Bronchial epithelial cell (primary cell): ENCODE data around the gene MYZAP. TPM values are rescaled to one million over a fixed set of nuclear protein-coding genes. Genes with fewer than 3 reads are reported as not detected.

ENCODE experiments used
- DNase-seq: peaks from one replicate; pipeline ENCODE4 v3.0.0-alpha.2; 2010; ENCODE audit warnings: low read depth
- FAIRE-seq: peaks from 2 replicates; lab custom pipeline; 2011; peaks lifted over from hg19 to GRCh38; lab: Jason Lieb, UNC
- H3K27me3 ChIP-seq: 2 replicates; pipeline ENCODE4 v1.5.1; 2011; ENCODE audit warnings: low read length; ENCODE audit not compliant: control insufficient read depth, insufficient read depth
- H3K36me3 ChIP-seq: 2 replicates; pipeline ENCODE4 v1.5.1; 2011; ENCODE audit warnings: low read length; ENCODE audit not compliant: control insufficient read depth, insufficient read depth
- H3K4me3 ChIP-seq: 2 replicates; pipeline ENCODE4 v1.5.1; 2011; ENCODE audit warnings: mild to moderate bottlenecking, low read depth, low read length, control low read depth
- total RNA-seq: library from RNA; depleted of rRNA; stranded (reverse); fragments of >200 nt; gene quantifications from 2 replicates; pipeline ENCODE4 v1.2.1, GENCODE V29; 2014
- TF ChIP-seq, protein P1 (sequence below): IDR thresholded peaks from 2 replicates; pipeline ENCODE4 v1.5.1; 2011; ENCODE audit warnings: mild to moderate bottlenecking, moderate library complexity, low read length, control low read depth, inconsistent platforms; ENCODE audit not compliant: insufficient read depth, severe bottlenecking

Gene MYZAP
- total RNA-seq, 1 donor from 2014 or later, result 2.4 TPM

GRCh38 chr15:57694279-57694678 lies 102.6 kb downstream of the MYZAP start:
- Histone ChIP-seq H3K4me3 (no peak overlapping the region), H3K36me3 (no peaks in the 10 kb centered on the region), H3K27me3 (no peaks in the 10 kb centered on the region)
- DNase-seq, result no peak
- TF ChIP-seq, protein P1, sequence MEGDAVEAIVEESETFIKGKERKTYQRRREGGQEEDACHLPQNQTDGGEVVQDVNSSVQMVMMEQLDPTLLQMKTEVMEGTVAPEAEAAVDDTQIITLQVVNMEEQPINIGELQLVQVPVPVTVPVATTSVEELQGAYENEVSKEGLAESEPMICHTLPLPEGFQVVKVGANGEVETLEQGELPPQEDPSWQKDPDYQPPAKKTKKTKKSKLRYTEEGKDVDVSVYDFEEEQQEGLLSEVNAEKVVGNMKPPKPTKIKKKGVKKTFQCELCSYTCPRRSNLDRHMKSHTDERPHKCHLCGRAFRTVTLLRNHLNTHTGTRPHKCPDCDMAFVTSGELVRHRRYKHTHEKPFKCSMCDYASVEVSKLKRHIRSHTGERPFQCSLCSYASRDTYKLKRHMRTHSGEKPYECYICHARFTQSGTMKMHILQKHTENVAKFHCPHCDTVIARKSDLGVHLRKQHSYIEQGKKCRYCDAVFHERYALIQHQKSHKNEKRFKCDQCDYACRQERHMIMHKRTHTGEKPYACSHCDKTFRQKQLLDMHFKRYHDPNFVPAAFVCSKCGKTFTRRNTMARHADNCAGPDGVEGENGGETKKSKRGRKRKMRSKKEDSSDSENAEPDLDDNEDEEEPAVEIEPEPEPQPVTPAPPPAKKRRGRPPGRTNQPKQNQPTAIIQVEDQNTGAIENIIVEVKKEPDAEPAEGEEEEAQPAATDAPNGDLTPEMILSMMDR, result no peak
- no peak for FAIRE-seq

DNA sequence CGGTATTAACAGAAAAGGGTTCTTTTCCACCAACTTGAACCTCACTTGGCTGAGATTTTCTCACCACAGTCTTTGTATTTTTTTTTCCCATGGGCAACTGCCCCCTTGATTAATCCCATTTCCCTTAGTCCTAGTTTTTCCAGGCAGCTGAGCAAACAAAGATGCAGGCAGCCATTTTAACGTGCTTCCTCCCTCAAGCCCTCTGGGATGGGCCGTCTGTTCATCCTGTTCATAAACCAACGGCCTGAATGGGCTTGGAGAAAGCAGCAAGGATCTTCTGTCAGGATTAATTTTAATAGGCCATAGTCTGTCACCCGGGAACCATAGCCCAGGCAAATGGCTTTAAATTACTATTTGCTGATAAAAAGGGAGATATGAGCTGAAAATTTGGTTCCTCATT lies 104.4 kb downstream of the MYZAP start:
- DNase-seq (no peak), FAIRE-seq (no peak)
- H3K36me3 ChIP-seq, result no peaks in the 10 kb centered on the region
- H3K4me3 ChIP-seq, result no peak overlapping the region
- H3K27me3 ChIP-seq, result no peaks in the 10 kb centered on the region
- TF ChIP-seq, protein P1, result no peak

DNA sequence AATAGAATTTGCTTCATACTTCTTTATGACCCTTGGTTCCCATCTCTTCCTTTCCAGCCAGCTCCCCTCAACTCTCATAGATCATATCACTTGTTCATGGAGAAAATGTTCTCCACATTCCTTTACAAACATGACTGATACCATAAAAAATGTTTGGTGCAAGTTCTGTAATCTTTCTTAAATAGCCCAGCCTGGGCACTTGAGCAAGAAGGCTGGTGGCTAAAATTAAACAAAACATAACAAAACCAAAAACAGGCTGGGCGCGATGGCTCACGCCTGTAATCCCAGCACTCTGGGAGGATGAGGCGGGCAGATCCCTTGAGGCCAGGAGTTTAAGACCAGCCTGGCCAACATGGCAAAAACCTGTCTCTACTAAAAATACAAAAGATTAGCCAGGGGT lies 105.9 kb downstream of the MYZAP start:
- Histone ChIP-seq H3K27me3 (no peaks in the 10 kb centered on the region), H3K4me3 (no peak overlapping the region), H3K36me3 (no peaks in the 10 kb centered on the region)
- TF ChIP-seq, protein P1, result no peak
- DNase-seq (no peak), FAIRE-seq (no peak)

DNA sequence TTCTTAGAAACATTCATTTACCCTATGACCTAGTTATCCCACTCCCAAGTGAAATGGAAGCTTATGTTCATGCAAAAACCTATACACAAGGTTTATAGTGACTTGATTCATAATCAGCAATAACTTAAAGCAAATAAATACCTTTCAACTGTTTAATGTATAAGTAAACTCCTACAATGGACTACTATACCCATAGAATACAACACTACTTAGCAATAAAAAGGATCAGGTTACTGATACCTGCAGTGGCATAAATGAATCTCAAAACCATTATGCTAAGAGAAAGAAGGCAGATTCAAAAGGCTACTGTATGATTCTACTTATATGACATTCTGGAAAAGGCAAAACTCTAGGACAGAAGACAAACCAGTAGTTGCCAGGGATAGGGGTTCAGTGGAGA lies 106.5 kb downstream of the MYZAP start:
- no peak for FAIRE-seq
- Histone ChIP-seq H3K4me3 (no peak overlapping the region), H3K27me3 (no peaks in the 10 kb centered on the region), H3K36me3 (no peaks in the 10 kb centered on the region)
- DNase-seq, result no peak
- TF ChIP-seq, protein P1, result no peak

GRCh38 chr15:57698991-57699390 lies 107.3 kb downstream of the MYZAP start:
- Histone ChIP-seq H3K36me3 (no peaks in the 10 kb centered on the region), H3K4me3 (no peak overlapping the region), H3K27me3 (no peaks in the 10 kb centered on the region)
- TF ChIP-seq, protein P1, result no peak
- DNase-seq (no peak), FAIRE-seq (no peak)

DNA sequence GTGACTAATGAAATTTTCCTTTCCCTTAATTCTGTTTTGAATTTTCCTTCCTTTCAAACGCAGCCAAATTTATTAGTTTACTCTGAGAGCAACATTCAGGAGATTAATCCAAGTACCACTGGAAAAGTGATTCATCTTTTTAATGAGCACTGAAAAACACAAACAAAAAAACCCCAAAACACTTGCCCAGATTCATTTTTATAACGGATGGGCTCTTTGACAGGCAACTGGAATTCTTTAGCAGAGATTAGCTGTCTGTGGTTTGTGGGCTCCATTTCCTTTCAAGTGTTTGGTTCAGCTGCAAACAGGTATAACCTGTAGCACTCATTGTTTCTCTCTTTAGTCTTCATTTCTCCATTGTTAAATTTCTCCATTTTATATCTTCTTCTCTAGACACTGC lies 111.7 kb downstream of the MYZAP start:
- TF ChIP-seq, protein P1, result no peak
- Histone ChIP-seq H3K27me3 (no peaks in the 10 kb centered on the region), H3K4me3 (no peak overlapping the region), H3K36me3 (no peaks in the 10 kb centered on the region)
- DNase-seq (no peak), FAIRE-seq (no peak)
